Right lobe of liver (tissue), 4 donors: Measurements from ENCODE around the gene PLCB1.

Experiments used
- CTCF ChIP-seq, 4 donors: fragments of 200-600 bp in 3 of 4; fragments of 450-650 bp in 1 of 4; IDR thresholded peaks; one replicate each; pipeline versions ENCODE4 v1.5.1 to v1.8.0; 2016 to 2022; ENCODE audit warnings: antibody characterized with exemption in 4 of 4, mild to moderate bottlenecking in 2 of 4
- POLR2A ChIP-seq: fragments of 450-650 bp; IDR thresholded peaks from one replicate; pipeline ENCODE4 v1.6.1; 2017; ENCODE audit warnings: antibody characterized with exemption, mild to moderate bottlenecking
- donor health status: DM: no; HTN: no; CAD: no.
- donor health status: DM: no; HTN: no; CAD: no.
- donor health status: DM: no; HTN: yes; CAD: no.

DNA sequence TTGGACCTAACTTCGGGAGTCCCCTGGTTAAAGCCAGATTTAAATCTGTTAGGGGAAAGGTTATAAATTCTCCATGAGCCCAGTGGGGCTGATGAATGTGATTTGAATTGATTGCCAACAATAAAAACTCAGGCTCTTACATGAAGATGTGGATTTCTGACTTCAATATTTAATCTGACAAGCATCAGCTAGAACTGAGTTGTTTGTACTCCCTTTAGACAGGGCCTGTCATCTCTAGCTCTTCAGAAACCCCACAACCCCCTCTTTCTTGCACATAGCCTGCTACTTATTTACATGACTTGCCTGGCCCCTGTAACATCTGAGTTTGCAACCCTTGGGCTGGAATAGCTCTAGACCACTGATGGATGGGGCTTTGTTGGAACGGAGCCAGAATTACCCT lies 745.2 kb downstream of the PLCB1 start:
- TF ChIP-seq CTCF (IDR thresholded peaks at IDR 0.05) (no peak), POLR2A (no peak)
